WTC11 (cell line): Measurements from ENCODE around the gene DHPS. TPM values are rescaled to one million over a fixed set of nuclear protein-coding genes. Genes with fewer than 3 reads are reported as not detected.

Source experiments
- ATAC-seq: fragments of 200-7000 bp; cut with Tn5 transposase; 2 replicates; pipeline ENCODE4 v1.10.0; 2021; ENCODE audit warnings: mild to moderate bottlenecking, moderate library complexity
- CTCF ChIA-PET: fragments of 300-600 bp; sonication (Branson Sonifier 250); formaldehyde crosslinking; loops from one replicate; lab custom pipeline; 2021; ENCODE audit warnings: antibody characterized with exemption; lab: Charles Lee
- POLR2A ChIA-PET: fragments of 350-600 bp; sonication (Branson Sonifier 250); formaldehyde crosslinking; loops from one replicate; lab custom pipeline; 2021; ENCODE audit warnings: antibody characterized with exemption; lab: Charles Lee
- DNase-seq: peaks from one replicate; pipeline ENCODE4 v3.0.0; 2021; ENCODE audit warnings: low spot score
- H3K27ac Mint-ChIP-seq: 2 replicates; pipeline ENCODE4 v1.8.0; 2021; ENCODE audit warnings: mixed read lengths
- H3K27me3 Mint-ChIP-seq: 2 replicates; pipeline ENCODE4 v1.8.0; 2021; ENCODE audit warnings: low read depth, mild to moderate bottlenecking, moderate library complexity, mixed read lengths
- H3K36me3 Mint-ChIP-seq: 2 replicates; pipeline ENCODE4 v1.8.0; 2021; ENCODE audit warnings: mixed read lengths
- H3K4me1 Mint-ChIP-seq: 2 replicates; pipeline ENCODE4 v1.8.0; 2022; ENCODE audit warnings: mixed read lengths
- H3K4me3 Mint-ChIP-seq: 2 replicates; pipeline ENCODE4 v1.8.0; 2021; ENCODE audit warnings: mild to moderate bottlenecking, moderate library complexity, mixed read lengths
- H3K9me3 Mint-ChIP-seq: 2 replicates; pipeline ENCODE4 v1.8.0; 2021; ENCODE audit warnings: mixed read lengths
- AFF4 ChIP-seq: sonication (generic); formaldehyde crosslinking; IDR thresholded peaks from 2 replicates; pipeline ENCODE4 v1.8.1; 2023; ENCODE audit warnings: mild to moderate bottlenecking, missing genetic modification reagents, borderline replicate concordance
- CDX4 ChIP-seq: fragments of 250-450 bp; sonication (Bioruptor Pico); IDR thresholded peaks from 2 replicates; pipeline ENCODE4 v1.9.0; 2021; ENCODE audit warnings: moderate library complexity, mild to moderate bottlenecking, inconsistent platforms, borderline replicate concordance
- E2F4 ChIP-seq: sonication (generic); formaldehyde crosslinking; IDR thresholded peaks from 2 replicates; pipeline ENCODE4 v1.8.1; 2022; ENCODE audit warnings: low read depth, mild to moderate bottlenecking, moderate library complexity, missing genetic modification reagents, borderline replicate concordance
- ESRRA ChIP-seq: sonication (generic); formaldehyde crosslinking; IDR thresholded peaks from 2 replicates; pipeline ENCODE4 v1.8.1; 2022; ENCODE audit warnings: mild to moderate bottlenecking, missing genetic modification reagents, borderline replicate concordance
- FOXP1 ChIP-seq: sonication (generic); formaldehyde crosslinking; IDR thresholded peaks from 2 replicates; pipeline ENCODE4 v1.8.0; 2022; ENCODE audit warnings: missing genetic modification reagents, mild to moderate bottlenecking, moderate library complexity, borderline replicate concordance
- PRDM15 ChIP-seq: sonication (generic); formaldehyde crosslinking; IDR thresholded peaks from 2 replicates; pipeline ENCODE4 v1.8.0; 2022; ENCODE audit warnings: missing genetic modification reagents
- PREB ChIP-seq: sonication (generic); formaldehyde crosslinking; IDR thresholded peaks from 2 replicates; pipeline ENCODE4 v1.8.1; 2022; ENCODE audit warnings: mild to moderate bottlenecking, missing genetic modification reagents, moderate library complexity, borderline replicate concordance
- ZNF219 ChIP-seq: sonication (generic); formaldehyde crosslinking; IDR thresholded peaks from 2 replicates; pipeline ENCODE4 v1.8.0; 2023; ENCODE audit warnings: missing genetic modification reagents, mild to moderate bottlenecking, borderline replicate concordance
- ZNF396 ChIP-seq: fragments of 250-450 bp; sonication (Bioruptor Pico); IDR thresholded peaks from 2 replicates; pipeline ENCODE4 v1.8.0; 2021; ENCODE audit warnings: mild to moderate bottlenecking, moderate library complexity, borderline replicate concordance
- ZNF532 ChIP-seq: fragments of 250-450 bp; sonication (Bioruptor Pico); IDR thresholded peaks from 2 replicates; pipeline ENCODE4 v1.9.0; 2021; ENCODE audit warnings: mild to moderate bottlenecking, borderline replicate concordance
- total RNA-seq: library from RNA; stranded (reverse); gene quantifications from 3 replicates; pipeline ENCODE4 v1.2.3, GENCODE V29; 2021

DHPS gene
- total RNA-seq, 1 experiment from 2014 or later: 115 TPM

GRCh38 chr19:12721656-12722565 is 40.2 kb upstream of the DHPS start (continued):
- TF ChIP-seq AFF4 (CRISPR knock-in tag) (no peak), PREB (CRISPR knock-in tag) (no peak), ZNF532 (CRISPR knock-in tag) (no peak), ZNF396 (no peak)
- TF ChIP-seq, all 79 proteins: peak for 0

GRCh38 chr19:12720851-12721655 is 39.4 kb upstream of the DHPS start:
- Mint-ChIP-seq H3K27me3 (no peaks in the 10 kb centered on the region), H3K9me3 (no peaks in the 10 kb centered on the region), H3K4me3 (peak overlapping the region; percentile 95), H3K4me1 (peaks cover 16% of the 10 kb centered on the region), H3K27ac (peak overlapping the region; percentile 98), H3K36me3 (peaks cover 21% of the 10 kb centered on the region)
- CTCF ChIA-PET: interaction anchor here (0.5 to 4.4 kb wide), 6 partner anchors 37 to 164 kb away, joined by 4 to 35 read pairs (median 8); no protein-coding TSS in a partner anchor
- no peak for ATAC-seq
- 0 out of 2 replicates have a peak, but pooled peaks have one; percentile 19 for TF ChIP-seq FOXP1 (CRISPR knock-in tag)
- no peak for TF ChIP-seq ESRRA (CRISPR knock-in tag)
- TF ChIP-seq E2F4 (CRISPR knock-in tag): no peak
- no peak for TF ChIP-seq ZNF219
- TF ChIP-seq PRDM15: peak; percentile 13; the same call in 1 of the 2 replicates
- no peak for TF ChIP-seq CDX4 (CRISPR knock-in tag)
- DNase-seq: peak; percentile 26
- POLR2A ChIA-PET: interaction anchor here (0.9 to 5.4 kb wide), 2 partner anchors 15 to 29 kb away, joined by 5 to 44 read pairs; partner anchors contain the start of genes GET3 and TRIR
